Ovary (tissue), 9 donors: ENCODE data around the gene IGF1R. TPM values are rescaled to one million over a fixed set of nuclear protein-coding genes. Genes with fewer than 3 reads are reported as not detected.

Source experiments
- DNase-seq, 5 donors: peaks; one replicate each; pipeline ENCODE4 v3.0.0-alpha.2; 2019 to 2020
- H3K27ac ChIP-seq, 2 donors: fragments of 200-600 bp; one replicate each; pipeline versions ENCODE4 v1.5.1 to v1.8.0; 2019 to 2022
- H3K27me3 ChIP-seq: fragments of 200-600 bp; one replicate; pipeline ENCODE4 v1.8.0; 2022
- H3K36me3 ChIP-seq: fragments of 200-600 bp; sonication (generic); one replicate; pipeline ENCODE4 v1.5.1; 2019
- H3K4me1 ChIP-seq: one replicate; pipeline ENCODE4 v1.8.1; 2013; ENCODE audit warnings: mild to moderate bottlenecking, moderate library complexity; ENCODE audit not compliant: insufficient read depth
- H3K4me3 ChIP-seq: fragments of 200-600 bp; sonication (generic); one replicate; pipeline ENCODE4 v1.5.1; 2017
- H3K9me3 ChIP-seq, 2 donors: fragments of 200-600 bp in 1 of 2; sonication (generic) in 1 of 2; one replicate each; pipeline versions ENCODE4 v1.5.1 to v1.8.1; 2013 to 2019; ENCODE audit warnings: mild to moderate bottlenecking in 1 of 2, moderate library complexity in 1 of 2
- EP300 ChIP-seq: sonication (generic); formaldehyde crosslinking; IDR thresholded peaks from one replicate; pipeline ENCODE4 v1.6.1; 2017; ENCODE audit warnings: antibody characterized with exemption
- POLR2A ChIP-seq: fragments of 450-650 bp; IDR thresholded peaks from one replicate; pipeline ENCODE4 v1.6.1; 2017; ENCODE audit warnings: antibody characterized with exemption, mild to moderate bottlenecking, moderate library complexity
- WGBS, 3 donors: extraction: QIAGEN DNeasy Blood & Tissue Kit in 1 of 3; methylation state at CpG; one replicate each; pipeline versions ENCODE4 v1.1.5 to v1.1.7; 2013 to 2017; 5-methylcytosine and 5-hydroxymethylcytosine counted together
- intact Hi-C, 4 donors: fragments of 100-400 bp; cut with DNase I; formaldehyde crosslinking; loops; one replicate each; pipeline versions ENCODE4 v1.11.0 to v1.15.1; 2022 to 2023
- polyA plus RNA-seq, 2 donors: library from polyadenylated mRNA; stranded (reverse); fragments of 200-250 nt in 1 of 2; fragments of 350-450 nt in 1 of 2; fragmentation: Illumina TruSeq in 1 of 2; extraction: RNeasy Lipid Tissue Mini Kit (QIAGEN cat#74804) in 1 of 2; gene quantifications; one replicate each; pipeline ENCODE4 v1.2.3, GENCODE V29; 2013 to 2014
- total RNA-seq, 7 donors: library from RNA; depleted of rRNA in 2 of 7; stranded (reverse); fragments of >200 nt in 2 of 7; fragmentation: NEBNext Ultra II Directional in 3 of 7; extraction: Animal tissue kit (Norgen Biotek cat#: 25700) in 3 of 7; gene quantifications; one replicate each; pipeline versions ENCODE4 v1.1.0 to v1.2.4, GENCODE V29; 2016 to 2023
- TF ChIP-seq, protein P1 (sequence below), 3 donors: fragments of 450-650 bp in 2 of 3; fragments of 200-600 bp in 1 of 3; IDR thresholded peaks; one replicate each; pipeline versions ENCODE4 v1.5.1 to v1.8.0; 2016 to 2022; ENCODE audit warnings: antibody characterized with exemption in 3 of 3, mild to moderate bottlenecking in 1 of 3
- donor health status: DM: no; HTN: no; CAD: no; lungs with moderate emphysema.
- donor health status: DM: no; HTN: no; CAD: no.
- donor health status: Bipolar disorder and iron deficiency.
- donor health status: DM: yes; HTN: yes; CAD: no.
- donor health status: DM: no; HTN: no; CAD: no.
- donor health status: DM: yes; HTN: yes; CAD: no.

IGF1R gene
- total and polyA plus RNA-seq, 9 donors, result 15.4 to 88.7 (median 68.9) TPM

DNA sequence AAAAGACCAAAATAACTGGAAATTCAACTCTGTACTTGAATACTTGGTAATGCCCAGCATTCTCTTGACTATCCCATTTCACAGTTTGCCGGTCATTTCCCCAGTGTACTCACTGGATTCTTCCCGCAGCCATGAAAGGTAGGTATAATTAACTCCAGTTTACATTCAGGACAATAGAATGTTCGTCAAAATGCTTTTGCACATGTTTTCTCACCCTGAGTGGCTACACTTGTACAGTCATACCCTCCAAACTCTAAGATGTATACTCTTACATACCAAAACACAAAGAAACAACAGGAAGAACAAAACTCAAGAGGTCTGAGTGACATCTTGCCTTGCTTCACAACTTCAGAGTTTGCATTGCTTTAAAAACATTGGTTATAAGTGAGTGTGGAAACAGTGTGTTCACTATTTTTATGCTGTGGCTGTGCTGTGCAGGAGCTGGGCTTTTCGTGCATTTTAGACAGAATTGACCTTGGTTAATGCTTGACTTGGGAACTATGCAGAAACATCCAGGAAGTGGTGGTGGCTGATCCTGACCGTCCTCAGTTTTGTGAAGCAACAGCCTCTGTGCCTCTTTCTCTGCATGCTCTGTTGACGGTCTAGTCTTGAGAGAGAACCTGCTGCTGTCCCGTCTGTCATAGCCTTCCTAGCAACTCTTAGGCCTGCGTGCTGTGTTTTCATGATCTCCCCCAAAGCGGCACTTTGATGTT, 90.5 kb downstream of the IGF1R start:
- H3K9me3 ChIP-seq, result no peaks in the 10 kb centered on the region
- H3K4me3 ChIP-seq, result no peak overlapping the region
- H3K27ac ChIP-seq, result no peak overlapping the region
- H3K4me1 ChIP-seq, result peaks cover 20% of the 10 kb centered on the region
- TF ChIP-seq POLR2A (no peak), EP300 (no peak)
- TF ChIP-seq, protein P1, sequence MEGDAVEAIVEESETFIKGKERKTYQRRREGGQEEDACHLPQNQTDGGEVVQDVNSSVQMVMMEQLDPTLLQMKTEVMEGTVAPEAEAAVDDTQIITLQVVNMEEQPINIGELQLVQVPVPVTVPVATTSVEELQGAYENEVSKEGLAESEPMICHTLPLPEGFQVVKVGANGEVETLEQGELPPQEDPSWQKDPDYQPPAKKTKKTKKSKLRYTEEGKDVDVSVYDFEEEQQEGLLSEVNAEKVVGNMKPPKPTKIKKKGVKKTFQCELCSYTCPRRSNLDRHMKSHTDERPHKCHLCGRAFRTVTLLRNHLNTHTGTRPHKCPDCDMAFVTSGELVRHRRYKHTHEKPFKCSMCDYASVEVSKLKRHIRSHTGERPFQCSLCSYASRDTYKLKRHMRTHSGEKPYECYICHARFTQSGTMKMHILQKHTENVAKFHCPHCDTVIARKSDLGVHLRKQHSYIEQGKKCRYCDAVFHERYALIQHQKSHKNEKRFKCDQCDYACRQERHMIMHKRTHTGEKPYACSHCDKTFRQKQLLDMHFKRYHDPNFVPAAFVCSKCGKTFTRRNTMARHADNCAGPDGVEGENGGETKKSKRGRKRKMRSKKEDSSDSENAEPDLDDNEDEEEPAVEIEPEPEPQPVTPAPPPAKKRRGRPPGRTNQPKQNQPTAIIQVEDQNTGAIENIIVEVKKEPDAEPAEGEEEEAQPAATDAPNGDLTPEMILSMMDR (IDR thresholded peaks at IDR 0.05), result no peak
- intact Hi-C loops, result loop anchor here in 1 of 4 donors (10.0 kb wide), 1 partner anchor 64 kb away; no protein-coding TSS in a partner anchor
- 74 to 83% (median 79%) methylated on average over 9 of the region's 9 CpGs for WGBS, 3 donors
- DNase-seq, result no peak
- no peaks in the 10 kb centered on the region for H3K27me3 ChIP-seq
- no peaks in the 10 kb centered on the region for H3K36me3 ChIP-seq

- Histone ChIP-seq H3K27ac (no peak overlapping the region), H3K36me3 (no peaks in the 10 kb centered on the region), H3K9me3 (no peaks in the 10 kb centered on the region), H3K4me3 (no peak overlapping the region), H3K4me1 (peaks cover 17% of the 10 kb centered on the region), H3K27me3 (no peaks in the 10 kb centered on the region)
- intact Hi-C loops, result no loop called here
- 15 to 36% (median 20%) methylated on average over 4 of the region's 4 CpGs for WGBS, 3 donors
- no peak for DNase-seq
- TF ChIP-seq, protein P1 (IDR thresholded peaks at IDR 0.05), result no peak
- TF ChIP-seq POLR2A (no peak), EP300 (no peak)
Observed at GRCh38 chr15:98740295-98740694, 92.0 kb downstream of the IGF1R start.

GRCh38 chr15:98740963-98741362, 92.6 kb downstream of the IGF1R start:
- H3K9me3 ChIP-seq, result no peaks in the 10 kb centered on the region
- 39 to 78% (median 53%) methylated on average over 4 of the region's 4 CpGs for WGBS, 3 donors
- peaks cover 17% of the 10 kb centered on the region for H3K4me1 ChIP-seq
- H3K27me3 ChIP-seq, result no peaks in the 10 kb centered on the region
- no peak overlapping the region for H3K4me3 ChIP-seq
- no peaks in the 10 kb centered on the region for H3K36me3 ChIP-seq
- intact Hi-C loops, result no loop called here
- H3K27ac ChIP-seq, result no peak overlapping the region
- TF ChIP-seq, protein P1 (IDR thresholded peaks at IDR 0.05), result no peak
- TF ChIP-seq EP300 (no peak), POLR2A (no peak)
- DNase-seq, result no peak

DNA sequence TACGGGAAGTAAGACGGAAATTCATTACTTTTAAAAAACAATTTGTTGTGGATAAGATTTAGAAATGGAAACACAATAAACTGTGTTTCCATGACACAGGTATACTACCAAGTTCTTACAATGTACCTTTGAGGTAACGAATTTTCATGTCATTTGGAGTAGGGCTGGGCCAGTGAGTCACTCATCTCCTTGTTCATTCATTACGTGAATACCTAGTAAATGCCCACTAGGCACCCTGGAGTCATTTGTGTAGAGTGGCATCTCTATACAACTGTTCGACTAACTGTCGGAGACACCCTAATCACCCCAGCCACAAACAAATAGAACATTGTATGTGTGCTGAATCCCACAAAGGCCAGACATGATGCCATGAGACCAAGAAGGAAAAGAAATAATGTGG, 94.8 kb downstream of the IGF1R start:
- intact Hi-C loops, result no loop called here
- WGBS, 3 donors, result 92 to 94% (median 94%) methylated on average over 6 of the region's 6 CpGs

More for the DNA sequence above, 94.8 kb downstream of the IGF1R start:
- no peaks in the 10 kb centered on the region for H3K27me3 ChIP-seq
- no peak overlapping the region for H3K4me3 ChIP-seq
- no peaks in the 10 kb centered on the region for H3K36me3 ChIP-seq
- peaks cover 18% of the 10 kb centered on the region for H3K4me1 ChIP-seq
- no peak overlapping the region for H3K27ac ChIP-seq
- H3K9me3 ChIP-seq, result no peaks in the 10 kb centered on the region
- TF ChIP-seq, protein P1 (IDR thresholded peaks at IDR 0.05), result no peak
- TF ChIP-seq EP300 (no peak), POLR2A (no peak)
- no peak for DNase-seq
